HEK293 (cell line): Measurements from ENCODE around the gene YJU2.

Experiments used
- CTCF ChIA-PET: fragments of 350-600 bp; formaldehyde crosslinking; extraction: SDS; loops from one replicate; lab custom pipeline; 2021; ENCODE audit warnings: antibody characterized with exemption; lab: Yijun Ruan, JAX
- POLR2A ChIA-PET: fragments of 300-600 bp; formaldehyde crosslinking; extraction: SDS; loops from one replicate; lab custom pipeline; 2020; ENCODE audit warnings: antibody characterized with exemption, inconsistent platforms; lab: Yijun Ruan, JAX
- H3K27ac ChIP-seq: fragments of 200-500 bp; sonication (Bioruptor generic); 2 replicates; pipeline ENCODE4 v1.5.1; 2014; ENCODE audit warnings: low read depth, low read length, control low read depth, inconsistent platforms; ENCODE audit errors: extremely low read depth
- H3K36me3 ChIP-seq, 2 experiments: fragments of 200-500 bp in 1 of 2; sonication (Bioruptor generic) in 1 of 2; 1 replicate in 1 of 2; 2 replicates in 1 of 2; pipeline ENCODE4 v1.5.1; 2014 to 2017; ENCODE audit warnings: inconsistent platforms in 2 of 2, low read length in 2 of 2; ENCODE audit not compliant: control insufficient read depth in 2 of 2, insufficient read depth in 1 of 2
- H3K4me1 ChIP-seq: fragments of 200-500 bp; sonication (Bioruptor generic); 2 replicates; pipeline ENCODE4 v1.5.1; 2014; ENCODE audit warnings: mild to moderate bottlenecking, low read length, inconsistent platforms; ENCODE audit not compliant: control insufficient read depth, insufficient read depth
- H3K4me3 ChIP-seq: 2 replicates; pipeline ENCODE4 v1.5.1; 2011; ENCODE audit warnings: low read depth, mild to moderate bottlenecking, control low read depth, low read length, moderate library complexity
- H3K9me3 ChIP-seq: fragments of 200-500 bp; sonication (Bioruptor generic); 2 replicates; pipeline ENCODE4 v1.5.1; 2014; ENCODE audit warnings: low read depth, low read length, inconsistent platforms; ENCODE audit not compliant: control insufficient read depth, insufficient read depth
- ATF2 ChIP-seq: fragments of 450-650 bp; formaldehyde crosslinking; IDR thresholded peaks from 2 replicates; pipeline ENCODE4 v1.5.1; 2016; ENCODE audit warnings: missing biosample characterization, missing genetic modification characterization, low read depth
- BCL11A ChIP-seq: fragments of 450-650 bp; formaldehyde crosslinking; IDR thresholded peaks from 2 replicates; pipeline ENCODE4 v1.5.1; 2016; ENCODE audit warnings: low read depth, missing biosample characterization, missing genetic modification characterization
- GLI2 ChIP-seq: fragments of 450-650 bp; formaldehyde crosslinking; IDR thresholded peaks from 2 replicates; pipeline ENCODE4; 2017; ENCODE audit warnings: missing biosample characterization, missing genetic modification characterization, low read depth, borderline replicate concordance
- HOXA7 ChIP-seq: sonication (generic); formaldehyde crosslinking; IDR thresholded peaks from 2 replicates; pipeline ENCODE4 v1.8.1; 2022; ENCODE audit warnings: missing genetic modification reagents, borderline replicate concordance
- KLF16 ChIP-seq: fragments of 450-650 bp; formaldehyde crosslinking; IDR thresholded peaks from 2 replicates; pipeline ENCODE4 v1.5.1; 2017; ENCODE audit warnings: missing biosample characterization, missing genetic modification characterization
- KLF8 ChIP-seq: fragments of 450-650 bp; formaldehyde crosslinking; IDR thresholded peaks from 2 replicates; pipeline ENCODE4 v1.5.1; 2016; ENCODE audit warnings: missing biosample characterization, missing genetic modification characterization
- MEIS1 ChIP-seq: sonication (generic); formaldehyde crosslinking; IDR thresholded peaks from 2 replicates; pipeline ENCODE4 v1.8.1; 2022; ENCODE audit warnings: missing genetic modification reagents, mild to moderate bottlenecking, borderline replicate concordance
- PBX3 ChIP-seq: sonication (generic); formaldehyde crosslinking; IDR thresholded peaks from 2 replicates; pipeline ENCODE4 v1.8.1; 2022; ENCODE audit warnings: mild to moderate bottlenecking, moderate library complexity, missing genetic modification reagents
- SALL2 ChIP-seq: fragments of 450-650 bp; formaldehyde crosslinking; IDR thresholded peaks from 2 replicates; pipeline ENCODE4 v1.5.0; 2017; ENCODE audit warnings: missing biosample characterization, mild to moderate bottlenecking, missing genetic modification characterization, borderline replicate concordance
- SETDB1 ChIP-seq: IDR thresholded peaks from one replicate; pipeline ENCODE4 v1.6.1; 2017; ENCODE audit warnings: mild to moderate bottlenecking, low read length, moderate library complexity, mixed read lengths; ENCODE audit not compliant: insufficient read length
- SP3 ChIP-seq: fragments of 450-650 bp; formaldehyde crosslinking; IDR thresholded peaks from 2 replicates; pipeline ENCODE4 v1.5.1; 2016; ENCODE audit warnings: missing biosample characterization, missing genetic modification characterization
- TSHZ1 ChIP-seq: fragments of 450-650 bp; formaldehyde crosslinking; IDR thresholded peaks from 2 replicates; pipeline ENCODE4 v1.5.1; 2016; ENCODE audit warnings: missing biosample characterization, missing genetic modification characterization, borderline replicate concordance
- ZBTB20 ChIP-seq: fragments of 450-650 bp; formaldehyde crosslinking; IDR thresholded peaks from 2 replicates; pipeline ENCODE4 v1.5.1; 2016; ENCODE audit warnings: missing biosample characterization, missing genetic modification characterization
- ZIC2 ChIP-seq: fragments of 450-650 bp; formaldehyde crosslinking; IDR thresholded peaks from 2 replicates; pipeline ENCODE4 v1.5.1; 2016; ENCODE audit warnings: missing biosample characterization, missing genetic modification characterization
- ZNF19 ChIP-seq: fragments of 450-650 bp; formaldehyde crosslinking; IDR thresholded peaks from 2 replicates; pipeline ENCODE4; 2016; ENCODE audit warnings: missing biosample characterization, missing genetic modification characterization, low read depth
- ZNF2 ChIP-seq: fragments of 450-650 bp; formaldehyde crosslinking; IDR thresholded peaks from 2 replicates; pipeline ENCODE4 v1.5.1; 2016; ENCODE audit warnings: missing biosample characterization, missing genetic modification characterization
- ZNF214 ChIP-seq: fragments of 450-650 bp; formaldehyde crosslinking; IDR thresholded peaks from 2 replicates; pipeline ENCODE4 v1.5.1; 2017; ENCODE audit warnings: missing biosample characterization, mild to moderate bottlenecking, missing genetic modification characterization, borderline replicate concordance
- ZNF223 ChIP-seq: fragments of 450-650 bp; formaldehyde crosslinking; IDR thresholded peaks from 2 replicates; pipeline ENCODE4 v1.5.1; 2016; ENCODE audit warnings: missing biosample characterization, missing genetic modification characterization
- ZNF404 ChIP-seq: fragments of 450-650 bp; formaldehyde crosslinking; IDR thresholded peaks from 2 replicates; pipeline ENCODE4 v1.5.1; 2017; ENCODE audit warnings: missing biosample characterization, missing genetic modification characterization
- ZNF510 ChIP-seq: fragments of 450-650 bp; formaldehyde crosslinking; IDR thresholded peaks from 2 replicates; pipeline ENCODE4 v1.5.1; 2018; ENCODE audit warnings: mild to moderate bottlenecking, missing genetic modification characterization, missing biosample characterization; ENCODE audit not compliant: insufficient replicate concordance
- ZNF529 ChIP-seq: fragments of 450-650 bp; formaldehyde crosslinking; IDR thresholded peaks from 2 replicates; pipeline ENCODE4 v1.5.1; 2017; ENCODE audit warnings: missing genetic modification characterization, missing biosample characterization; ENCODE audit not compliant: insufficient replicate concordance
- ZNF530 ChIP-seq: fragments of 450-650 bp; formaldehyde crosslinking; IDR thresholded peaks from 2 replicates; pipeline ENCODE4 v1.5.1; 2016; ENCODE audit warnings: low read depth, missing biosample characterization, missing genetic modification characterization
- ZNF747 ChIP-seq: fragments of 450-650 bp; formaldehyde crosslinking; IDR thresholded peaks from 2 replicates; pipeline ENCODE4 v1.5.1; 2016; ENCODE audit warnings: missing biosample characterization, missing genetic modification characterization
- ZNF76 ChIP-seq: fragments of 450-650 bp; formaldehyde crosslinking; IDR thresholded peaks from 2 replicates; pipeline ENCODE4; 2016; ENCODE audit warnings: low read depth, missing biosample characterization, missing genetic modification characterization, borderline replicate concordance
- ZNF776 ChIP-seq: fragments of 450-650 bp; formaldehyde crosslinking; IDR thresholded peaks from 2 replicates; pipeline ENCODE4 v1.5.0; 2017; ENCODE audit warnings: missing biosample characterization, missing genetic modification characterization, borderline replicate concordance
- ZSCAN23 ChIP-seq: fragments of 450-650 bp; formaldehyde crosslinking; IDR thresholded peaks from 2 replicates; pipeline ENCODE4 v1.5.1; 2016; ENCODE audit warnings: missing biosample characterization, missing genetic modification characterization
- TF ChIP-seq, protein P1 (sequence below): fragments of 450-650 bp; formaldehyde crosslinking; IDR thresholded peaks from 2 replicates; pipeline ENCODE4 v1.5.1; 2017; ENCODE audit warnings: missing biosample characterization, missing genetic modification characterization
- TF ChIP-seq, protein P2 (sequence below): fragments of 450-650 bp; formaldehyde crosslinking; IDR thresholded peaks from 2 replicates; pipeline ENCODE4 v1.5.1; 2016; ENCODE audit warnings: missing biosample characterization, missing genetic modification characterization

The YJU2 gene

DNA sequence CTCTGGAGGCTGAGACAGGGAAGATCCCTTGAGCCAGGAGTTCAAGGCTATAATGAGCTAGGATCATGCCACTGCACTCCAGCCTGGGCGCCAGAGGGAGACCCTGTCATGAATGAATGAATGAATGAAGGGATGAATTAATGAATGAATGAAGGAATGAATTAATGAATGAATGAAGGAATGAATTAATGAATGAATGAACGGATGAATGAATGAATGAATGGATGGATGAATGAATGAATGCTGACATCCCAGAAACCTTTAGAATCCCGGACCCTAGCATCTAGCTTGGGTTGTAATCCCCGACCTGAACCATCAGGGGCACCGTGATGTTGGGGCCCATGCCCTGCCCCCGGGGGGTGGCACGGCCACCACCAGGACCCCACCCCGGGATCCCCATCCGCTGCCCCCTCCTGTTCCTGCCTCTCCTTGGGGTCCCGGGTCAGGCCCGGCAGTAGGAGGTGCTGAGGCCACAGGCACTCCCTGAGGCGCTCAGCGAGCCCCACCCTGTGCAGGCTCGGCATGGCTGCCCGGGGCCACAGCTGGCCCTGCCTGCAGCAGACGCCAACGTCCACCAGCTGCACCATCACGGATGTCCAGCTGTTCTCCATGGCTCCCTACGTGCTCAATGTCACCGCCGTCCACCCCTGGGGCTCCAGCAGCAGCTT is 14.1 kb upstream of the YJU2 start (continued):
- no peak for TF ChIP-seq BCL11A (tag by site-specific recombination)
- TF ChIP-seq ZSCAN23 (tag by site-specific recombination): no peak
- peak; percentile 94 for TF ChIP-seq ZIC2 (tag by site-specific recombination)

DNA sequence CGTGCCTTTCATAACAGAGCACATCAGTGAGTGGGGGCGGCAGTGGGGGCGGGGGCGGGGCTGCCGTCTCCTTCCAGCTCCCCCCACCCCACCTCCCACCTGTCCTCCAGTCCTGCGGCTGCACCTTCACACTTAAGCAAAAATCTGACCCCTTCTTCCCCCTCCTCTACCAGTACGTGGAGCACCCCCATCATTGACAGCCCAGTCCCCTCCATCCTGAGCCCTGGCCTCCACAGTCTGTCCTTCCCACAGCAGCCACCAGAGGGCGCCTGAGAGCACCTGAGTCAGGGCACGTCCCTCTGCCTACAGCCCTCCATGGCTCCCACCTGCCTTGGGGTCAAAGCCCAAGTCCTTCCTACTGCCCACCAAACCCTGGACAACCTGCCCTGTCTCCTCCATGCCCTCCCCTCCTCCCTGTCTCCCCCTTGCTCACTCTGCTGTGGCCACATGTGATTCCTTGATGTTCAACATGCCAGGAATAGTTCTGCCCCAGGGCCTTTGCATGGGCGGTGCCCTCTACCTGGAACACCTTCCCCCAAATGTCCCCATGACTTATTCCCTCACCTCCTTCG is 13.5 kb upstream of the YJU2 start:
- no peak overlapping the region for H3K27ac ChIP-seq
- H3K9me3 ChIP-seq: no peaks in the 10 kb centered on the region
- H3K36me3 ChIP-seq: no peaks in the 10 kb centered on the region
- ChIA-PET CTCF (interaction anchor here (0.6 to 3.2 kb wide), 16 partner anchors 9 to 421 kb away, joined by 3 to 13 read pairs (median 4); partner anchors contain the start of gene YJU2), POLR2A (interaction anchor here (1.1 kb wide), 1 partner anchor 109 kb away, joined by 4 read pairs; the partner anchor contains the start of gene MPND)
- peak overlapping the region; percentile 23 for H3K4me3 ChIP-seq
- H3K4me1 ChIP-seq: no peaks in the 10 kb centered on the region
- TF ChIP-seq ZNF404 (no peak), PBX3 (CRISPR knock-in tag) (no peak), KLF16 (tag by site-specific recombination) (peak; percentile 59), HOXA7 (no peak), ATF2 (tag by site-specific recombination) (no peak), ZBTB20 (tag by site-specific recombination) (no peak; the same call in 1 of the 2 replicates), ZNF530 (tag by site-specific recombination) (no peak), ZNF776 (tag by site-specific recombination) (no peak), ZNF2 (tag by site-specific recombination) (peak; percentile 87), SETDB1 (no peak), ZNF214 (tag by site-specific recombination) (no peak), MEIS1 (CRISPR knock-in tag) (no peak), TSHZ1 (tag by site-specific recombination) (0 out of 2 replicates have a peak, but pooled peaks have one; percentile 15), ZNF76 (tag by site-specific recombination) (no peak), SP3 (no peak), ZNF747 (no peak), GLI2 (tag by site-specific recombination) (no peak), SALL2 (tag by site-specific recombination) (peak; percentile 73; the same call in 1 of the 2 replicates), ZNF223 (tag by site-specific recombination) (no peak), ZNF529 (tag by site-specific recombination) (no peak), ZNF19 (tag by site-specific recombination) (no peak), ZNF510 (tag by site-specific recombination) (no peak), KLF8 (tag by site-specific recombination) (peak; percentile 85)
- TF ChIP-seq, protein P1, sequence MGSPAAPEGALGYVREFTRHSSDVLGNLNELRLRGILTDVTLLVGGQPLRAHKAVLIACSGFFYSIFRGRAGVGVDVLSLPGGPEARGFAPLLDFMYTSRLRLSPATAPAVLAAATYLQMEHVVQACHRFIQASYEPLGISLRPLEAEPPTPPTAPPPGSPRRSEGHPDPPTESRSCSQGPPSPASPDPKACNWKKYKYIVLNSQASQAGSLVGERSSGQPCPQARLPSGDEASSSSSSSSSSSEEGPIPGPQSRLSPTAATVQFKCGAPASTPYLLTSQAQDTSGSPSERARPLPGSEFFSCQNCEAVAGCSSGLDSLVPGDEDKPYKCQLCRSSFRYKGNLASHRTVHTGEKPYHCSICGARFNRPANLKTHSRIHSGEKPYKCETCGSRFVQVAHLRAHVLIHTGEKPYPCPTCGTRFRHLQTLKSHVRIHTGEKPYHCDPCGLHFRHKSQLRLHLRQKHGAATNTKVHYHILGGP (tag by site-specific recombination): no peak
- TF ChIP-seq, protein P2, sequence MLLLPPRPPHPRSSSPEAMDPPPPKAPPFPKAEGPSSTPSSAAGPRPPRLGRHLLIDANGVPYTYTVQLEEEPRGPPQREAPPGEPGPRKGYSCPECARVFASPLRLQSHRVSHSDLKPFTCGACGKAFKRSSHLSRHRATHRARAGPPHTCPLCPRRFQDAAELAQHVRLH: peak; percentile 99
